ENCODE data around the gene CADPS2.

GRCh38 chr7:122682815-122683550 lies 203.3 kb downstream of the CADPS2 start:
- TF ChIP-seq POLR2A (IDR thresholded peaks at IDR 0.05) (no peak), CTCF (IDR thresholded peaks at IDR 0.05) (no peak)

Measured in right lobe of liver (tissue), 4 donors.